CD4-positive, alpha-beta T cell treated with Interferon gamma for 1 hour (primary cell): ENCODE data around the gene PPM1D.
A peak's percentile ranks its signal among the peaks of the same experiment; 100 is the strongest.

Experiments
- DNase-seq: peaks from one replicate; pipeline ENCODE4 v3.0.0-alpha.2; 2020

Gene PPM1D

DNA sequence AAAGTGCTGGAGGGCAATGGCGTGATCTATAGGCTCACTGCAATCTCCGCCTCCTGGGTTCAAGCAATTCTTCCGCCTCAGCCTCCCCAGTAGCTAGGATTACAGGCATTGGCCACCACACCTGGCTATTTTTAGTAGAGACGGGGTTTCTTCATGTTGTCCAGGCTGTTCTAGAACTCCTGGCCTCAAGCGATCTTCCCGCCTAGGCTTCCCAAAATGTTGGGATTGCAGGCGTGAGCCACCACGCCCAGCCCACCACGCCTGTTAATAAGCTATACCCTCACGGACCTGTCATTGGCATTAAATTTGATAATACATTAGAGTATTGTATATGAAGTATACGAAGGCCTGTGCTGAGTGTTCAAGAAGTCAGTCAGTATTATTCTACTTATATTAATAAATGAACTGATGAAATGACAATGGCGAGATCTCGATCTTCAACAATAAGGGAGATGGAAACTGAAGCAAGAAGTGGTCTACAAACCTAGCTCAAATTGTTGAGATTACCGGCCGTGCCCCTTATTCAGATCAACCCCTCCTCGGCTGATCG lies 76.8 kb downstream of the PPM1D start:
- DNase-seq = no peak

DNA sequence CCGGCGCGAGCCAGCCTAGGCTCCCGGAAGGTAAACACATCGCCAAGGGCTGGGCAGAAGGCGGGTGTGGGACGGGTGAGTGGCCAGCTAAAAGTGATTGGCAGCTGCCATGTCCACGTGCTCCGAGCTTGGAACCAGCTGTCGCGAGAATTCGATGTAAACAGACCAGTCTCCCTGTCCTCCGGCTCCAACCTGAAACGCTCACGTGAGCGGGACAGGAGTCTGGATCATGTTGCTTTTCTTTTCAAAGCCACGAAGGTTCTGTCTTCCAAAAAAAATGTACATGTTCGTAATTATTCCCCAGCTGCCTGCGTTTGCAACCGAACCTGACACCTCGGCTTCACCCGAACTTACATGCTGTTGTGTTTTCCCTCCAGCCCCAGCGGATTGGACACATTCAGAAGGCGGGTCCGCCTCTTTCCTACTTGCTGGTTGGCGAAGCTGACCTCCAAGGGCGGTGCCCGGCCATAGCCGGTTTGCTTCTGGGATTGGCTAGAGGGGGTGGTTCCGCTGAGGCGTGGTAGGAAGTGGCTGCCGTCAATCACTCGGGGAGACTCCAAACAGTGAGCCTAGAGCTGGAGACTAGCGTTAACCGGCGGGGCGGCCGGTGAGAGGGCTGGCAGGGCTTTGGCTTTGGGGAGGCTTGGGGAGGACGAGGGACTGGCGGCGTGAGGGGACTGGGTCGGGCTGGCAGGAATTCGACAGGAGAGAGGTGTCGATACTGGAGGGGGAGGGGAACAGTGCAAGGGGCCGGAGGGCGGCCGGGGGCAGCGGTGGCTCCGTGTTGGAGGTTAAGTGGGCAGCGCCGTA lies 77.5 kb downstream of the PPM1D start, which contains the start of gene BCAS3:
TSS of gene BCAS3 (plus strand) at position 544 of the 810 bp plus-strand sequence.
- peak; percentile 96 for DNase-seq

DNA sequence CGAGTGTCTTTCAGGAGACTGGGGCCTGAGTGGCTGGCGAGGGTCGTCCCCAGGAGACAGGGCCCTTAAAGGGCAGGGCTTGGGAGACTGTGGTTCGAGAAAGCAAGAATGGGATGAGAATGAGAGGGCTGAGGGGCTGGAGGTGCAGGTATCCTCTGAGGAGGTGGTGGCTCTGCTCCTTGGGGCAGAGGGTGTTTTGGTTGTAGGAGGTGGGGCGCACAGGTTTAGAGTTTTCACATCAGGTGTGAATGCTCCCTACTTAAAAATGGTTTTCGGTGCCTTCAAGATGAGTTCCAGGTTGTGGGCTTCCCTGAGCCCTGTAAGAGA lies 78.1 kb downstream of the PPM1D start:
- no peak for DNase-seq

DNA sequence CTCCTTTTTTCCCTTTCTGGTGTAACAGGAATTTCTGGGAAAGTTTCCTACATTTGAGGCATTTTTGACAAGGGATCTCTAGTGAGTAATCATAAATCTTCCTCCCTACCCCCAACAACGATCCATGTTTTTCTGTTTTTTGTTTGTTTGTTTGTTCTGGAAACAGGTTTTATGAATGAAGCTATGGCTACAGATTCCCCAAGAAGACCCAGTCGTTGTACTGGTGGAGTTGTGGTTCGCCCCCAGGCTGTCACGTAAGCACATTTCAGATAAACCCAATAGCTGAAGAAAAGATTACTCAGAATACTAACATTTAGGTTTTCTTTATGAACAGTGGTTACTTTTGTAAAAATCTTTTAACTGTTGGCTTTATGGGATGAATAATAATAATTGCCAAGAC lies 79.3 kb downstream of the PPM1D start:
- no peak for DNase-seq

DNA sequence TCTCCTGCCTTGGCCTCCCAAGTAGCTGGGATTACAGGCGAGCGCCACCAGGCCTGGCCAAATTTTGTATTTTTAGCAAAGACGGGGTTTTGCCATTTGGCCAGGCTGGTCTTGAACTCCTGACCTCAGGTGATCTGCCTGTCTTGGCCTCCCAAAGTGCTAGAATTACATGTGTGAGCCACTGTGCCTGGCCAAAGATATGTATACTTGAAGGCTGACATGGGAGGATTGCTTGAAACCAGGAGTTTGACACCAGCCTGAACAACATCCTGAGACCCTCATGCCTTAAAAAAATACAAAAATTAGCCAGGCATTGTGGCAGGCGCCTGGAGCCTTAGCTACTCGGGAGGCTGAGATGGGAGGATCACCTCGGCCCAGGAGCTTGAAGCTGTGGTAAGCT lies 80.8 kb downstream of the PPM1D start:
- DNase-seq = no peak

DNA sequence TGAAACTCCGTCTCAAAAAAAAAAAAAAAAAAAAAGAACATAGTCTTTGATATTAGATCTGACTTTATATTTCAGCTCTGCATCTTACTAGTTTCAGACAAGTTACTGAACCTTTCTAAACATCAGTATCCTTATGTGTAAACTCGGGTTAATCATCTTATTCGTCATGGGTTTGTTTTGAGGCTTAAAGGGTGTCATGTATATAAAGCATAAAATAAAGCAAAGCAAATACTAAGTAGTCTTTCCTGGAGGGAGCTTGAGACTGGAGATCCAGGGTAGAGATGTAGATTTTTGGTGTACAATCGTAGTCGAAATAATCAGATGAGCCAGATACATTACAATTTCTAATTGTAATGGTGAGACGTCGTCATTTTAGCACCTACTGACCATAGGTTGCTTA lies 85.4 kb downstream of the PPM1D start:
- DNase-seq = no peak

DNA sequence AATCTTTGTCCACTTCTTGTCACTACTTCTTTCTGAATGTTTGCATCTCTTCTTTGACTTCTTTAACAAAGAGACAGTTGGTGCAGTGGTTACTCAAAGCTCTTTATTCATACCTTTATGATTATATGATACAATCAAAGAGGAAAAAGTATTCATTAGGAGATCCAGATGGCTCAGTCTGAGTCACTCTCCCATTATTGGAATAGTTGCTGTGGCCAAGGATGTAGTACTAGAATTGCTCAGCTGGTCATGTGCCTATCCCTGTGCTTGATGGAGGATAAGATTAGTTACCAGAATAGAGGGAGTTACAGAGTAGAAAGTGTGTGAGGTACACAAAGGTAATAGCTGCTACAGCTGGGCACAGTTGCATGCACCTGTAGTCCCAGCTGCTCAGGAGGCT lies 96.0 kb downstream of the PPM1D start:
- no peak for DNase-seq

DNA sequence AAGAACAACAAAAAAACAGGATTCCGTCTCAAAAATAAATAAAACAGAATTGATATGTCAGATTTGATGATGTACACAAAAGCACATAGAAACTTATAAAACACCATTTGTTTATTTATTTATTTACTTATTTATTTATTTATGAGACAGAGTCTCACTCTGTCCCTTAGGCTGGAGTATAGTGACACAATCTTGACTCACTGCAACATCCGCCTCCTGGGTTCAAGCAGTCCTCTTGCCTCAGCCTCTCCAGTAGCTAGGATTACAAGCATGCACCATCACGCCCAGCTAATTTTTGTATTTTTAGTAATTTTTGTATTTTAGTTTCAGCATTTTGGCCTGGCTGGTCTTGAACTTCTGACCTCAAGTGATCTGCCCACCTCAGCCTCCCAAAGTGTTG lies 99.1 kb downstream of the PPM1D start:
- no peak for DNase-seq

DNA sequence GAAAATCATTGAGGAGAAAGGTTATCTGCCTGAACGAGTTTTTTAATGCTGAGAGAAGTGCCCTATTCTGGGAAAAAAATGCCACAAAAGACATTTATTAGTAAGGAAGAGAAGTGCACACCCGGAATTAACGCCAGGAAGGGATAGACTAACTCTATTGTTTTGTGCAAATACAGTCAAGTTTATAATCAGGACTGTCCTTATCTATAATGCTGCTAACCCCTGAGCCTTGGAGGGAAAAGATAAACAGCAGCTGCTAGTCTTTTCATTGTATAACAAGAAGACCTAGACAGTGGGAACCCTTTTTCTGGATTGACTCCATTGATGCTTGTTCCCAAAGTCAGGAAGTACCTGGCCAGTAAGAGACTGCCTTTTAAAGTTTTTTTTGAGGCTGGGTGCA lies 104.2 kb downstream of the PPM1D start:
- DNase-seq = no peak

DNA sequence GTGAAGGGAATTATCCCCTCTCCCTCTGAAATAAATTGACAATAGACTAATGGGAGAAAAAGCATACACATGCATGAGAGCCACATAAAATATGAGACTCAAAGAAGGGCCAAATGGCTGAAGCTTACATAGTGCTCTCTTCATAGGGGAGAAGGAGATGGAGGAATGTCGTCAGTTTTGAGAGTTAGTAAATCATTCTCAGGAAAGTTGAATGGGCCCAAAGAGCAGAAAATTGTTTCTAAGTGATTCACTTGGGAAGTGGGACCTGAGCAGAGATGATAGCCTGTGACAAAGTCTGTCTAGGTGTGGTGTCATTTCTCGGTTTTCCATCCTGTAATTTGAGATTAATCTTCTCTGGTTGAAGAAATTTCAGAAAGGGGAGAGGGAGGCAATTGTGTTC lies 112.7 kb downstream of the PPM1D start:
- DNase-seq = no peak

DNA sequence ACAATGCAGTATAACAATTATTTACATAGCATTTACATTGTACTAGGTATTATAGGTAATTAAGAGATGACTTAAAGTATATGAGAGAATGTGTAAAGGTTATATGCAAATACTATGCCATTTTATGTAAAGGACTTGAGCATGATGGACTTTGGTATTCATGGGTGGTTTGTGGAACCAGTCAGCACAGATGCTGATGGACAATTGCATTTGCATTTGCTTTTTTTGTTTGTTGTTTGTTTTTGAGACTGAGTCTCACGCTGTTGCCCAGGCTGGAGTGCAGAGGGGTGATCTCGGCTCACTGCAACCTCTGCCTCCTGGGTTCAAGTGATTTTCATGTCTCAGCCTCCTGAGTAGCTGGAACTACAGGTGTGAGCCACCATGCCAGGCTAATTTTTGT lies 113.6 kb downstream of the PPM1D start:
- DNase-seq = no peak
